ENCODE results near the gene RAMACL.

GRCh38 chr6:166616261-166617238 is 30.1 kb upstream of the RAMACL start:
- TF ChIP-seq CTCF (IDR thresholded peaks at IDR 0.05) (no peak), EP300 (IDR thresholded peaks at IDR 0.05) (no peak)

Data from tibial nerve (tissue), 4 donors.